Liver (tissue), 9 donors: ENCODE data around the gene CACNA2D1. TPM values are rescaled to one million over a fixed set of nuclear protein-coding genes. Genes with fewer than 3 reads are reported as not detected.

Experiments
- DNase-seq: peaks from one replicate; pipeline ENCODE4 v3.0.0-alpha.2; 2017; ENCODE audit warnings: low spot score
- H3K27ac ChIP-seq, 2 donors: one replicate each; pipeline ENCODE4 v1.7.0; 2013; ENCODE audit warnings: inconsistent platforms in 2 of 2, low read length in 2 of 2, control low read depth in 1 of 2, low read depth in 1 of 2, mild to moderate bottlenecking in 1 of 2
- H3K27me3 ChIP-seq, 4 donors: one replicate each; pipeline versions ENCODE4 v1.6.1 to v1.7.0; 2013; ENCODE audit warnings: low read length in 3 of 4, inconsistent platforms in 1 of 4, mild to moderate bottlenecking in 1 of 4, moderate library complexity in 1 of 4; ENCODE audit not compliant: control insufficient read depth in 4 of 4, insufficient read depth in 4 of 4
- H3K36me3 ChIP-seq, 4 donors: one replicate each; pipeline versions ENCODE4 v1.6.1 to v1.7.0; 2013; ENCODE audit warnings: low read length in 3 of 4, mild to moderate bottlenecking in 3 of 4, low read depth in 1 of 4, moderate library complexity in 1 of 4; ENCODE audit not compliant: control insufficient read depth in 4 of 4, insufficient read depth in 3 of 4
- H3K4me1 ChIP-seq, 4 donors: one replicate each; pipeline versions ENCODE4 v1.6.1 to v1.7.0; 2013; ENCODE audit warnings: low read length in 3 of 4, mild to moderate bottlenecking in 3 of 4, moderate library complexity in 1 of 4; ENCODE audit not compliant: control insufficient read depth in 4 of 4, insufficient read depth in 4 of 4
- H3K4me3 ChIP-seq, 3 donors: one replicate each; pipeline versions ENCODE4 v1.6.1 to v1.7.0; 2013; ENCODE audit warnings: low read length in 3 of 3, control low read depth in 1 of 3, low read depth in 1 of 3, mild to moderate bottlenecking in 1 of 3
- H3K9ac ChIP-seq, 2 donors: one replicate each; pipeline ENCODE4 v1.7.0; 2013; ENCODE audit warnings: low read length in 2 of 2, mild to moderate bottlenecking in 2 of 2, moderate library complexity in 2 of 2, control low read depth in 1 of 2, low read depth in 1 of 2
- H3K9me3 ChIP-seq, 4 donors: one replicate each; pipeline versions ENCODE4 v1.6.1 to v1.7.0; 2013; ENCODE audit warnings: low read length in 3 of 4; ENCODE audit not compliant: control insufficient read depth in 4 of 4
- ATF3 ChIP-seq: IDR thresholded peaks from 2 replicates; pipeline ENCODE4 v1.6.1; 2016; ENCODE audit warnings: antibody characterized with exemption
- FOXA1 ChIP-seq: IDR thresholded peaks from 2 replicates; pipeline ENCODE4 v1.6.1; 2016; ENCODE audit warnings: antibody characterized with exemption
- HNF4A ChIP-seq, 2 donors: conservative IDR thresholded peaks; 2 replicates each; pipeline ENCODE4 v1.6.1; 2016; ENCODE audit warnings: antibody characterized with exemption in 2 of 2, mild to moderate bottlenecking in 2 of 2
- HNF4G ChIP-seq: IDR thresholded peaks from 2 replicates; pipeline ENCODE4 v1.6.1; 2016; ENCODE audit warnings: antibody characterized with exemption
- MAX ChIP-seq: IDR thresholded peaks from 2 replicates; pipeline ENCODE4 v1.6.1; 2016; ENCODE audit warnings: antibody characterized with exemption
- NR2F2 ChIP-seq: IDR thresholded peaks from 2 replicates; pipeline ENCODE4 v1.6.1; 2016; ENCODE audit warnings: antibody characterized with exemption
- RAD21 ChIP-seq, 2 donors: IDR thresholded peaks; 2 replicates each; pipeline ENCODE4 v1.6.1; 2016; ENCODE audit warnings: antibody characterized with exemption in 2 of 2, mild to moderate bottlenecking in 2 of 2
- REST ChIP-seq: IDR thresholded peaks from 2 replicates; pipeline ENCODE4 v1.6.1; 2016; ENCODE audit warnings: antibody characterized with exemption, mild to moderate bottlenecking
- RXRA ChIP-seq, 2 donors: IDR thresholded peaks; 2 replicates each; pipeline ENCODE4 v1.6.1; 2017 to 2018; ENCODE audit warnings: antibody characterized with exemption in 2 of 2, mild to moderate bottlenecking in 1 of 2
- SP1 ChIP-seq: IDR thresholded peaks from 2 replicates; pipeline ENCODE4 v1.6.1; 2018; ENCODE audit warnings: antibody characterized with exemption, mild to moderate bottlenecking
- TAF1 ChIP-seq: conservative IDR thresholded peaks from 2 replicates; pipeline ENCODE4 v1.6.1; 2016; ENCODE audit warnings: antibody characterized with exemption, mild to moderate bottlenecking
- ZBTB33 ChIP-seq: IDR thresholded peaks from 2 replicates; pipeline ENCODE4 v1.6.1; 2016; ENCODE audit warnings: antibody characterized with exemption
- WGBS: extraction: QIAGEN DNeasy Blood & Tissue Kit; methylation state at CpG from one replicate; pipeline ENCODE4 v1.1.7; 2013; 5-methylcytosine and 5-hydroxymethylcytosine counted together
- polyA plus RNA-seq, 2 donors: library from polyadenylated mRNA; stranded (reverse) in 1 of 2; unstranded in 1 of 2; fragments of 200-250 nt in 1 of 2; fragments of >200 nt in 1 of 2; fragmentation: Nextera tagmentation in 1 of 2; extraction: Ambion mirVana in 1 of 2; gene quantifications; one replicate each; pipeline versions ENCODE4 v1.2.1 to v1.2.3, GENCODE V29; 2013 to 2015
- total RNA-seq, 2 donors: library from RNA; depleted of rRNA; stranded (reverse); fragments of >200 nt; gene quantifications; one replicate each; pipeline ENCODE4 v1.2.3, GENCODE V29; 2014
- donor health status: healthy.
- donor health status: healthy.
- donor health status: healthy.
- donor health status: healthy.
- donor health status: healthy.

Gene CACNA2D1
- total and polyA plus RNA-seq, 4 donors = 0.42 to 2.3 (median 0.94) TPM

- H3K9me3 ChIP-seq = no peaks in the 10 kb centered on the region
- H3K27me3 ChIP-seq = no peaks in the 10 kb centered on the region
- H3K9ac ChIP-seq = no peak overlapping the region
- TF ChIP-seq RXRA (IDR thresholded peaks at IDR 0.05) = no peak
- no peak for TF ChIP-seq HNF4G
- no peak for TF ChIP-seq TAF1
- TF ChIP-seq NR2F2 = no peak
- TF ChIP-seq REST = no peak
- no peak for TF ChIP-seq SP1
- WGBS = 76% methylated on average over 2 of the region's 2 CpGs
- no peak overlapping the region for H3K27ac ChIP-seq
- no peak for DNase-seq
- no peaks in the 10 kb centered on the region for H3K36me3 ChIP-seq
- no peak overlapping the region for H3K4me3 ChIP-seq
- no peaks in the 10 kb centered on the region for H3K4me1 ChIP-seq
Measured at GRCh38 chr7:82376739-82377138, 66.8 kb downstream of the CACNA2D1 start.

GRCh38 chr7:82375713-82376112 is 67.9 kb downstream of the CACNA2D1 start:
- TF ChIP-seq NR2F2 (no peak), ZBTB33 (no peak), SP1 (no peak), ATF3 (no peak), RAD21 (IDR thresholded peaks at IDR 0.05) (no peak), TAF1 (no peak), MAX (no peak), FOXA1 (no peak), HNF4A (conservative IDR thresholded peaks at IDR 0.05) (no peak), RXRA (IDR thresholded peaks at IDR 0.05) (no peak)
- H3K27ac ChIP-seq = no peak overlapping the region
- H3K36me3 ChIP-seq = no peaks in the 10 kb centered on the region
- H3K9me3 ChIP-seq = no peaks in the 10 kb centered on the region
- no peak overlapping the region for H3K4me3 ChIP-seq
- no peak overlapping the region for H3K9ac ChIP-seq
- 39% methylated on average over 3 of the region's 3 CpGs for WGBS
- H3K4me1 ChIP-seq = no peaks in the 10 kb centered on the region
- DNase-seq = no peak
- no peaks in the 10 kb centered on the region for H3K27me3 ChIP-seq

GRCh38 chr7:82375129-82375528 is 68.4 kb downstream of the CACNA2D1 start:
- no peak overlapping the region for H3K4me3 ChIP-seq
- H3K27ac ChIP-seq = no peak overlapping the region
- 72% methylated on average over 1 of the region's 1 CpG for WGBS
- H3K27me3 ChIP-seq = no peaks in the 10 kb centered on the region
- H3K9ac ChIP-seq = no peak overlapping the region
- H3K4me1 ChIP-seq = no peaks in the 10 kb centered on the region
- no peaks in the 10 kb centered on the region for H3K36me3 ChIP-seq
- DNase-seq = no peak
- TF ChIP-seq RAD21 (IDR thresholded peaks at IDR 0.05) (no peak), ZBTB33 (no peak), MAX (no peak), RXRA (IDR thresholded peaks at IDR 0.05) (no peak)
- no peaks in the 10 kb centered on the region for H3K9me3 ChIP-seq
